ENCODE measurements around the gene ATP11C.
"Not testable (repeated sequence)": the region's sequence is repeated elsewhere in the genome, so short reads cannot be mapped to it uniquely, and the experiment has no call there.

The ATP11C gene

GRCh38 chrX:139691493-139691842 is 241.4 kb downstream of the ATP11C start:
- Histone ChIP-seq H2AFZ (ENCODE audit: low read length, unreplicated experiment) (no peak overlapping the region), H3K4me1 (ENCODE audit: control insufficient read depth, insufficient read depth, low read length, unreplicated experiment) (no peaks in the 10 kb centered on the region), H3K27me3 (ENCODE audit: insufficient read depth, low read length) (peaks cover 9% of the 10 kb centered on the region; the same call in 1 of the 2 replicates), H3K79me2 (ENCODE audit: control insufficient read depth, insufficient read depth, low read length, unreplicated experiment) (no peaks in the 10 kb centered on the region), H3K4me3 (ENCODE audit: low read depth, low read length) (peak overlapping the region; percentile 75), H3K36me3 (ENCODE audit: insufficient read depth, low read length) (no peaks in the 10 kb centered on the region), H3K27ac (ENCODE audit: low read depth, low read length) (no peak overlapping the region)

GRCh38 chrX:139685175-139685574 is 247.7 kb downstream of the ATP11C start:
- not testable (repeated sequence) for H2AFZ ChIP-seq (ENCODE audit: low read length, unreplicated experiment); H3K4me3 ChIP-seq (ENCODE audit: low read depth, low read length); H3K27ac ChIP-seq (ENCODE audit: low read depth, low read length); H3K36me3 ChIP-seq (ENCODE audit: insufficient read depth, low read length); H3K4me1 ChIP-seq (ENCODE audit: control insufficient read depth, insufficient read depth, low read length, unreplicated experiment); H3K79me2 ChIP-seq (ENCODE audit: control insufficient read depth, insufficient read depth, low read length, unreplicated experiment); H3K27me3 ChIP-seq (ENCODE audit: insufficient read depth, low read length)

- Histone ChIP-seq H3K36me3 (ENCODE audit: insufficient read depth, low read length) (no peaks in the 10 kb centered on the region), H3K4me3 (ENCODE audit: low read depth, low read length) (no peak overlapping the region), H2AFZ (ENCODE audit: low read length, unreplicated experiment) (no peak overlapping the region)
These were observed 252.5 kb downstream of the ATP11C start for GRCh38 chrX:139680356-139680755.

More at GRCh38 chrX:139680356-139680755, 252.5 kb downstream of the ATP11C start:
- H3K79me2 ChIP-seq (ENCODE audit: control insufficient read depth, insufficient read depth, low read length, unreplicated experiment), result no peaks in the 10 kb centered on the region
- H3K4me1 ChIP-seq (ENCODE audit: control insufficient read depth, insufficient read depth, low read length, unreplicated experiment), result no peaks in the 10 kb centered on the region
- no peaks in the 10 kb centered on the region for H3K27me3 ChIP-seq (ENCODE audit: insufficient read depth, low read length)
- no peak overlapping the region for H3K27ac ChIP-seq (ENCODE audit: low read depth, low read length)

Data from ACC112 (cell line).